ENCODE results near the gene UBA52.

UBA52 gene

DNA sequence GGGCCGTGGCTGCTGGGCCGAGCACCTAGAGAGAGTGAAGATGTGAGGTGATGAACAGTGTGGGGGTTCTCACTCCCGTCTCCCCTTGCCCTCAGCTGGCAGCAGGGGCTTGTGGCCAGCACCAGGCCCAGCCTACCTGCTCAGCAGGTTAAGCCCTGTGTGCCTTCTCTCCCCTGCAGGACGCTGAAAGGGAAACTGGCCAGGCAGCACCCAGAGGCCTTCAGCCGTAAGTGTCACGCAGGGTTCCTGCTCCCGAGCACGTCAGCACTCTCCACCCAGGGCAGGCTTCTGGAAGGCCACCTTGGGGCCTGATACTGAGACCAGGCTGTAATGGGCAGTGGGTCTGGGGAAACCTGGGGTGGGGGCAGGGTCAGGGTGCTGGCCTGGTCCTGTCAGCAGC is 4.7 kb upstream of the UBA52 start:
- H3K27ac ChIP-seq (ENCODE audit: low read depth, low read length) = no peak overlapping the region
- no peaks in the 10 kb centered on the region for H4K20me1 ChIP-seq (ENCODE audit: low read depth, low read length)
- no peaks in the 10 kb centered on the region for H3K27me3 ChIP-seq (ENCODE audit: low read length)
- no peak overlapping the region for H3K4me3 ChIP-seq (ENCODE audit: insufficient read depth, low read length, poor library complexity, severe bottlenecking)
- H3K36me3 ChIP-seq (ENCODE audit: low read length) = peaks cover 2% of the 10 kb centered on the region; the same call in 1 of the 2 replicates
- peaks cover 3% of the 10 kb centered on the region for H3K79me2 ChIP-seq (ENCODE audit: insufficient read depth, low read length)
- H3K9ac ChIP-seq (ENCODE audit: low read length) = no peak overlapping the region
- no peaks in the 10 kb centered on the region for H3K9me3 ChIP-seq (ENCODE audit: insufficient read depth, low read length)
- H3K9me2 ChIP-seq (replicated peaks; ENCODE audit: insufficient read depth, low read length) = no peaks in the 10 kb centered on the region
- H3F3A ChIP-seq (ENCODE audit: insufficient read depth) = peaks cover 7% of the 10 kb centered on the region; the same call in 1 of the 2 replicates
- no peak overlapping the region for H3K4me2 ChIP-seq (ENCODE audit: low read depth, low read length, poor library complexity, severe bottlenecking)
- TF ChIP-seq, protein P1, sequence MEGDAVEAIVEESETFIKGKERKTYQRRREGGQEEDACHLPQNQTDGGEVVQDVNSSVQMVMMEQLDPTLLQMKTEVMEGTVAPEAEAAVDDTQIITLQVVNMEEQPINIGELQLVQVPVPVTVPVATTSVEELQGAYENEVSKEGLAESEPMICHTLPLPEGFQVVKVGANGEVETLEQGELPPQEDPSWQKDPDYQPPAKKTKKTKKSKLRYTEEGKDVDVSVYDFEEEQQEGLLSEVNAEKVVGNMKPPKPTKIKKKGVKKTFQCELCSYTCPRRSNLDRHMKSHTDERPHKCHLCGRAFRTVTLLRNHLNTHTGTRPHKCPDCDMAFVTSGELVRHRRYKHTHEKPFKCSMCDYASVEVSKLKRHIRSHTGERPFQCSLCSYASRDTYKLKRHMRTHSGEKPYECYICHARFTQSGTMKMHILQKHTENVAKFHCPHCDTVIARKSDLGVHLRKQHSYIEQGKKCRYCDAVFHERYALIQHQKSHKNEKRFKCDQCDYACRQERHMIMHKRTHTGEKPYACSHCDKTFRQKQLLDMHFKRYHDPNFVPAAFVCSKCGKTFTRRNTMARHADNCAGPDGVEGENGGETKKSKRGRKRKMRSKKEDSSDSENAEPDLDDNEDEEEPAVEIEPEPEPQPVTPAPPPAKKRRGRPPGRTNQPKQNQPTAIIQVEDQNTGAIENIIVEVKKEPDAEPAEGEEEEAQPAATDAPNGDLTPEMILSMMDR (IDR thresholded peaks at IDR 0.05; ENCODE audit: insufficient read depth, low read length, poor library complexity, severe bottlenecking) = no peak
- TF ChIP-seq EZH2phosphoT487 (conservative IDR thresholded peaks at IDR 0.05; ENCODE audit: low read length) = no peak
- H2AFZ ChIP-seq (ENCODE audit: low read depth, low read length, severe bottlenecking) = no peak overlapping the region

DNA sequence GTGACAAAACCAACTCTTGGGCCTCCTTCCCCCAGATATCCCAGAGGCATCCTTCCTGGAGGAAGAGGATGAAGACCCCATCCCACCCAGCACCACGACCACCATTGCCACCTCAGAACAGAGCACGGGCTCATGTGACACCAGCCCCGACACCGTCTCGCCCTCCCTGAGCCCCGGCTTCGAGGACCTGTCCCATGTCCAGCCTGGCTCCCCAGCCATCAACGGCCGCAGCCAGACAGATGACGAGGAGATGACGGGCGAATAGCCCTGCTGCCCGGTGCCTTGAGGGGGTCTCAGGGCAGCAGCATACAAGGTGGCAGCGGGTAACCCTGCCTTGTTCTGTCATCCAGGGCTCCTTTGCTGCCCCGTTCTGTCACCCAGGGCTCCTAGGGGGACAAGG is 3.3 kb upstream of the UBA52 start:
- no peaks in the 10 kb centered on the region for H3K27me3 ChIP-seq (ENCODE audit: low read length)
- H3K9me2 ChIP-seq (replicated peaks; ENCODE audit: insufficient read depth, low read length) = no peaks in the 10 kb centered on the region
- H3K27ac ChIP-seq (ENCODE audit: low read depth, low read length) = no peak overlapping the region
- TF ChIP-seq, protein P1 (IDR thresholded peaks at IDR 0.05; ENCODE audit: insufficient read depth, low read length, poor library complexity, severe bottlenecking) = no peak
- no peak for TF ChIP-seq EZH2phosphoT487 (conservative IDR thresholded peaks at IDR 0.05; ENCODE audit: low read length)
- no peak overlapping the region for H3K9ac ChIP-seq (ENCODE audit: low read length)
- peaks cover 17% of the 10 kb centered on the region for H3K79me2 ChIP-seq (ENCODE audit: insufficient read depth, low read length)
- peaks cover 4% of the 10 kb centered on the region; the same call in 1 of the 2 replicates for H3K36me3 ChIP-seq (ENCODE audit: low read length)
- H2AFZ ChIP-seq (ENCODE audit: low read depth, low read length, severe bottlenecking) = no peak overlapping the region
- no peaks in the 10 kb centered on the region for H3K9me3 ChIP-seq (ENCODE audit: insufficient read depth, low read length)
- H3F3A ChIP-seq (ENCODE audit: insufficient read depth) = peaks cover 7% of the 10 kb centered on the region; the same call in 1 of the 2 replicates
- peaks cover 6% of the 10 kb centered on the region; the same call in 1 of the 2 replicates for H4K20me1 ChIP-seq (ENCODE audit: low read depth, low read length)
- no peak overlapping the region for H3K4me3 ChIP-seq (ENCODE audit: insufficient read depth, low read length, poor library complexity, severe bottlenecking)
- no peak overlapping the region for H3K4me2 ChIP-seq (ENCODE audit: low read depth, low read length, poor library complexity, severe bottlenecking)

DNA sequence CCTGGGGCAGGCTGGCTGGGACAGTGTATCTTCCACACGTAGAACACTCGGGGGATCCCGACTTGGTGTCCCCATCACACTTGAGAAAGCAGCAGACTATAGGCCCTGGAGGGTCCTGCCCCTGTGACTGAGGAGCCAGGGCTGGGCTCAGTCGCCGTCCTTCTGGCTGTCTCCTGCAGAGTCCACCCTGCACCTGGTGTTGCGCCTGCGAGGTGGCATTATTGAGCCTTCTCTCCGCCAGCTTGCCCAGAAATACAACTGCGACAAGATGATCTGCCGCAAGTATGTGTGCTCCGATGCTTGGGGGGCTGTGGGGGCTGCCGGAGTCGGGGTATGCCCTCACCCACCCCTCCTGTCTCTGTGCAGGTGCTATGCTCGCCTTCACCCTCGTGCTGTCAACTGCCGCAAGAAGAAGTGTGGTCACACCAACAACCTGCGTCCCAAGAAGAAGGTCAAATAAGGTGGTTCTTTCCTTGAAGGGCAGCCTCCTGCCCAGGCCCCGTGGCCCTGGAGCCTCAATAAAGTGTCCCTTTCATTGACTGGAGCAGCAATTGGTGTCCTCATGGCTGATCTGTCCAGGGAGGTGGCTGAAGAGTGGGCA is 3.1 kb downstream of the UBA52 start:
- Histone ChIP-seq H3K4me2 (ENCODE audit: low read depth, low read length, poor library complexity, severe bottlenecking) (no peak overlapping the region), H3K9me3 (ENCODE audit: insufficient read depth, low read length) (no peaks in the 10 kb centered on the region), H3K4me3 (ENCODE audit: insufficient read depth, low read length, poor library complexity, severe bottlenecking) (no peak overlapping the region), H3K27me3 (ENCODE audit: low read length) (no peaks in the 10 kb centered on the region), H3K79me2 (ENCODE audit: insufficient read depth, low read length) (peaks cover 21% of the 10 kb centered on the region), H2AFZ (ENCODE audit: low read depth, low read length, severe bottlenecking) (no peak overlapping the region), H3K27ac (ENCODE audit: low read depth, low read length) (no peak overlapping the region), H3K9me2 (replicated peaks; ENCODE audit: insufficient read depth, low read length) (no peaks in the 10 kb centered on the region), H3K9ac (ENCODE audit: low read length) (no peak overlapping the region), H3K36me3 (ENCODE audit: low read length) (peaks cover 18% of the 10 kb centered on the region; the same call in 1 of the 2 replicates), H4K20me1 (ENCODE audit: low read depth, low read length) (peaks cover 6% of the 10 kb centered on the region; the same call in 1 of the 2 replicates), H3F3A (ENCODE audit: insufficient read depth) (peaks cover 28% of the 10 kb centered on the region)
- TF ChIP-seq, protein P1 (IDR thresholded peaks at IDR 0.05; ENCODE audit: insufficient read depth, low read length, poor library complexity, severe bottlenecking) = no peak
- TF ChIP-seq EZH2phosphoT487 (conservative IDR thresholded peaks at IDR 0.05; ENCODE audit: low read length) = no peak
